ENCODE measurements around the gene RNLS.

Gene RNLS

GRCh38 chr10:88525371-88526069, 57.6 kb downstream of the RNLS start:
- in situ Hi-C loops (cut with MboI; ENCODE audit: low sequenced_read_pairs): no loop called here

- in situ Hi-C loops (cut with MboI; ENCODE audit: low sequenced_read_pairs): no loop called here
These were observed 59.2 kb downstream of the RNLS start for GRCh38 chr10:88523739-88524400.

GRCh38 chr10:88522715-88523114, 60.4 kb downstream of the RNLS start:
- in situ Hi-C loops (cut with MboI; ENCODE audit: low sequenced_read_pairs): no loop called here

GRCh38 chr10:88521791-88522190, 61.3 kb downstream of the RNLS start:
- in situ Hi-C loops (cut with MboI; ENCODE audit: low sequenced_read_pairs): no loop called here

GRCh38 chr10:88515235-88515634, 67.9 kb downstream of the RNLS start:
- in situ Hi-C loops (cut with MboI; ENCODE audit: low sequenced_read_pairs): no loop called here

GRCh38 chr10:88512599-88512998, 70.5 kb downstream of the RNLS start:
- in situ Hi-C loops (cut with MboI; ENCODE audit: low sequenced_read_pairs): no loop called here

- in situ Hi-C loops (cut with MboI; ENCODE audit: low sequenced_read_pairs): no loop called here
These were observed 74.3 kb downstream of the RNLS start for GRCh38 chr10:88508796-88509195.

- in situ Hi-C loops (cut with MboI; ENCODE audit: low sequenced_read_pairs): no loop called here
These were observed 75.2 kb downstream of the RNLS start for GRCh38 chr10:88507826-88508453.

GRCh38 chr10:88507404-88507803, 75.7 kb downstream of the RNLS start:
- in situ Hi-C loops (cut with MboI; ENCODE audit: low sequenced_read_pairs): no loop called here

- in situ Hi-C loops (cut with MboI; ENCODE audit: low sequenced_read_pairs): no loop called here
These were observed 77.4 kb downstream of the RNLS start for GRCh38 chr10:88505680-88506215.

- in situ Hi-C loops (cut with MboI; ENCODE audit: low sequenced_read_pairs): no loop called here
These were observed 77.9 kb downstream of the RNLS start for GRCh38 chr10:88505265-88505664.

- in situ Hi-C loops (cut with MboI; ENCODE audit: low sequenced_read_pairs): no loop called here
These were observed 82.5 kb downstream of the RNLS start for GRCh38 chr10:88500656-88501055.

- in situ Hi-C loops (cut with MboI; ENCODE audit: low sequenced_read_pairs): no loop called here
These were observed 83.3 kb downstream of the RNLS start for GRCh38 chr10:88499569-88500470.

GRCh38 chr10:88497913-88498312, 85.2 kb downstream of the RNLS start:
- in situ Hi-C loops (cut with MboI; ENCODE audit: low sequenced_read_pairs): no loop called here

GRCh38 chr10:88494537-88494936, 88.6 kb downstream of the RNLS start:
- in situ Hi-C loops (cut with MboI; ENCODE audit: low sequenced_read_pairs): no loop called here

GRCh38 chr10:88493691-88494483, 89.2 kb downstream of the RNLS start:
- in situ Hi-C loops (cut with MboI; ENCODE audit: low sequenced_read_pairs): no loop called here

GRCh38 chr10:88491314-88491713, 91.8 kb downstream of the RNLS start:
- in situ Hi-C loops (cut with MboI; ENCODE audit: low sequenced_read_pairs): no loop called here

GRCh38 chr10:88490231-88490980, 92.7 kb downstream of the RNLS start:
- in situ Hi-C loops (cut with MboI; ENCODE audit: low sequenced_read_pairs): no loop called here

- in situ Hi-C loops (cut with MboI; ENCODE audit: low sequenced_read_pairs): no loop called here
These were observed 94.0 kb downstream of the RNLS start for GRCh38 chr10:88489107-88489506.

All from hTERT RPE-1 (cell line).